Measurements from ENCODE around the gene JAM3. TPM values are rescaled to one million over a fixed set of nuclear protein-coding genes. Genes with fewer than 3 reads are reported as not detected.

The JAM3 gene
- total and polyA plus RNA-seq, 2 of the 8 experiments (the other 6 are each of a cell fraction or from before 2014, with no cell fraction given): 19.6 to 42.8 TPM

DNA sequence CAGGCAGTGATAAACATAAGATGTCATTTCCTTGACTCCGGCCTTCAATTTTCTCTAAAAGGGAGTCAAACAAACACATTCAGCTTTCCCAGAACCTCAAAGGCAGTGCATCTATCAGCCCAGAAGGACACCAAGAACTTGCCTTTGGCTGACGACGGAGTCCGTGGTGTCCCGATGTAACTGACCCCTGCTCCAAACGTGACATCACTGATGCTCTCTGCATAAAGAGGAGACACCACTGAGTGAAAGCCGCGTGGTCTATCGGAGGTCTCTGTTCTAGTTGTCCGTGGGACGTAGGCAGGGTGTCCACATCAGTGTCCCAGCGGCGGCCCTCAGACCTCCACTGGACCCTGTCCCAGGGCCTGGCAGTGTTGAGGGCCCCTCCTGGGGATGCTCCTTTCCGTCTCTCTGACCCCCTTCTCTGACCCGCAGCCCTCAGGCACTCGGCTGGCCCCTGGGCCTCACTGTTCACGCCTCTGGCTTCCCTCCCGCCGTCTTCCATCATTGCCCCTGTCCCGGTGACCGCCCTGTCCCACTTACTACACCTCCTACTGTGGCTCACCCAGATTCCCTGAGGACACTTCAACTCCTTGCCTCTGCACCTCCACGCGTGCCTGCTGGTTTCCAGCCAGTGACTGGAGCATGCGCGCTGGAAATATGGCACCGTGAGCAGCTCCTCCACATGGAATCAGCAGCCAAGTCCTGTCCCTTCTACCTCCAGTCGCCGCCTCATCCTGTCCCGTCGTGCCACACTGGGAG, 84.5 kb downstream of the JAM3 start (continued):
- TF ChIP-seq GABPA (IDR thresholded peaks at IDR 0.05; ENCODE audit: borderline replicate concordance, insufficient read depth, low read length) (no peak), HDAC6 (IDR thresholded peaks at IDR 0.05; ENCODE audit: low read depth, low read length) (no peak), RAD21 (IDR thresholded peaks at IDR 0.05 in 1 of 2, conservative IDR thresholded peaks at IDR 0.05 in 1 of 2; ENCODE audit: low read depth in 2 of 2, low read length in 2 of 2) (no peak), RNF2 (IDR thresholded peaks at IDR 0.05; ENCODE audit: borderline replicate concordance, low read depth, low read length, missing control alignments, poor library complexity, severe bottlenecking) (no peak), JUND (IDR thresholded peaks at IDR 0.05; ENCODE audit: low read length) (no peak), ZNF274 (IDR thresholded peaks at IDR 0.05; ENCODE audit: borderline replicate concordance, extremely low read depth, low read length) (no peak)
- TF ChIP-seq, protein P1, sequence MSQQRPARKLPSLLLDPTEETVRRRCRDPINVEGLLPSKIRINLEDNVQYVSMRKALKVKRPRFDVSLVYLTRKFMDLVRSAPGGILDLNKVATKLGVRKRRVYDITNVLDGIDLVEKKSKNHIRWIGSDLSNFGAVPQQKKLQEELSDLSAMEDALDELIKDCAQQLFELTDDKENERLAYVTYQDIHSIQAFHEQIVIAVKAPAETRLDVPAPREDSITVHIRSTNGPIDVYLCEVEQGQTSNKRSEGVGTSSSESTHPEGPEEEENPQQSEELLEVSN (IDR thresholded peaks at IDR 0.05): no peak

Data from H1 (cell line).